ENCODE measurements around the gene SLC22A5.
A peak's percentile ranks its signal among the peaks of the same experiment; 100 is the strongest.

DNA sequence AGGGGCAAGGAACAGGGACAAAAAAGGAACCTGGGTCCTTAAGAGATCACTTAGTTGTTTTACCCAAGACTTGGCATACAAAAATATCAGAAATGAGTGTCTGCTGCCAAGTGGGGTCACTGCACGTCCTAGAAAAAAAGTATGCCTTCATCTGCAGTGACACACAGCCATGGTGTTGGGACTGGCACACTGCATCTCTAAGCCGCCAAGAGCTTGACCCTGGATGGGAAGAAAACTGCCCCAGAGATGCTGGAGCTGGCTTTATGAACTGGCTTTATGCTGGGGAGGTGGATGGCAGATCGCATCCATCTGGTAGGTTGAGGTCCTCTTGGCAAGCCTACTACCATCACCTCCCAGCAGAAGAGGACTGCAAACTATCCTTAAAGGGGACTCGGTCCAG is 69.4 kb downstream of the SLC22A5 start:
- TF ChIP-seq, protein P1, sequence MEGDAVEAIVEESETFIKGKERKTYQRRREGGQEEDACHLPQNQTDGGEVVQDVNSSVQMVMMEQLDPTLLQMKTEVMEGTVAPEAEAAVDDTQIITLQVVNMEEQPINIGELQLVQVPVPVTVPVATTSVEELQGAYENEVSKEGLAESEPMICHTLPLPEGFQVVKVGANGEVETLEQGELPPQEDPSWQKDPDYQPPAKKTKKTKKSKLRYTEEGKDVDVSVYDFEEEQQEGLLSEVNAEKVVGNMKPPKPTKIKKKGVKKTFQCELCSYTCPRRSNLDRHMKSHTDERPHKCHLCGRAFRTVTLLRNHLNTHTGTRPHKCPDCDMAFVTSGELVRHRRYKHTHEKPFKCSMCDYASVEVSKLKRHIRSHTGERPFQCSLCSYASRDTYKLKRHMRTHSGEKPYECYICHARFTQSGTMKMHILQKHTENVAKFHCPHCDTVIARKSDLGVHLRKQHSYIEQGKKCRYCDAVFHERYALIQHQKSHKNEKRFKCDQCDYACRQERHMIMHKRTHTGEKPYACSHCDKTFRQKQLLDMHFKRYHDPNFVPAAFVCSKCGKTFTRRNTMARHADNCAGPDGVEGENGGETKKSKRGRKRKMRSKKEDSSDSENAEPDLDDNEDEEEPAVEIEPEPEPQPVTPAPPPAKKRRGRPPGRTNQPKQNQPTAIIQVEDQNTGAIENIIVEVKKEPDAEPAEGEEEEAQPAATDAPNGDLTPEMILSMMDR (conservative IDR thresholded peaks at IDR 0.05 in 1 of 2, IDR thresholded peaks at IDR 0.05 in 1 of 2; ENCODE audit: extremely low read depth in 1 of 2, insufficient read depth in 1 of 2, low read depth in 1 of 2, low read length in 2 of 2) = peak in 1 of 2 donors; percentile 4
- no peak for TF ChIP-seq EZH2 (IDR thresholded peaks at IDR 0.05; ENCODE audit: borderline replicate concordance, low read length)
